ENCODE data around the gene ZNF407. TPM values are rescaled to one million over a fixed set of nuclear protein-coding genes. Genes with fewer than 3 reads are reported as not detected.

ZNF407 gene
- polyA plus RNA-seq, 1 donor = 5.8 TPM

DNA sequence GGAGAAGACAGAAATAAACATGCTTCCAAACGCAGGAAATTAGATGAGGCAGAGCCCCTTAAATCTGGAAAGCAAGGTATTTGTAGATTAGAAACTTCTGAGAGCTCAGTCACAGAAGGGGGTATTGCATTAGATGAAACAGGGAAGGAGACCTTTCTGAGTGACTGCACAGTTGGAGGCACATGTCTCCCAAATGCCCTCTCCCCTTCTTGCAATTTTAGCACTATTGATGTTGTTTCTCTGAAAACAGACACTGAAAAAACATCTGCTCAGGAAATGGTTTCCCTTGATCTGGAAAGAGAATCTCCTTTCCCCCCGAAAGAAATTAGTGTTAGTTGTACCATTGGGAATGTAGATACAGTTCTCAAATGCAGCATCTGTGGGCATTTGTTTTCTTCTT is 33.5 kb downstream of the ZNF407 start:
- no peak for DNase-seq (ENCODE audit: low read depth)

- DNase-seq (ENCODE audit: low read depth) = no peak
Measured at GRCh38 chr18:74631623-74632350, 34.1 kb downstream of the ZNF407 start.

GRCh38 chr18:74632351-74632679 is 34.6 kb downstream of the ZNF407 start:
- DNase-seq (ENCODE audit: low read depth) = no peak

- no peak for DNase-seq (ENCODE audit: low read depth)
Measured at GRCh38 chr18:74632856-74633255, 35.2 kb downstream of the ZNF407 start.

DNA sequence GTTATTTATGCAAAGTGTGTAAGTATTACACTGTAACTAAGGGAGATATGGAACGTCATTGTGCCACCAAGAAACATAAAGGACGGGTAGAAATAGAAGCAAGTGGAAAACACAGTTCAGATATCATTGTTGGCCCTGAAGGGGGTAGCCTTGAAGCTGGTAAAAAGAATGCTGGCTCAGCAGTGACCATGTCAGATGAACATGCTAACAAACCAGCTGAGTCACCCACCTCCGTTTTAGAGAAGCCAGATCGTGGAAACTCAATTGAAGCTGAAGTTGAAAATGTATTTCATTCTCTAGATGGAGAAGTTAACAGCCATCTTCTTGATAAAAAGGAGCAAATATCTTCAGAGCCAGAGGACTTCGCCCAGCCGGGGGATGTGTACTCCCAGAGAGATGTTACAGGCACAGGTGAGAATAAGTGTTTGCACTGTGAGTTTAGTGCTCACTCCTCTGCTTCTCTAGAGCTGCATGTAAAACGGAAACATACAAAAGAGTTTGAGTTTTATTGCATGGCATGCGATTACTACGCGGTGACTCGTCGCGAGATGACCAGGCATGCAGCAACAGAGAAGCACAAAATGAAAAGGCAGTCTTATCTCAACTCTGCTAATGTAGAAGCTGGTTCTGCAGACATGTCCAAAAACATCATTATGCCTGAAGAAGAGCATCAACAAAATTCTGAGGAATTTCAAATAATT is 36.1 kb downstream of the ZNF407 start:
- DNase-seq (ENCODE audit: low read depth) = no peak

GRCh38 chr18:74635224-74635975 is 37.7 kb downstream of the ZNF407 start:
- DNase-seq (ENCODE audit: low read depth) = no peak

DNA sequence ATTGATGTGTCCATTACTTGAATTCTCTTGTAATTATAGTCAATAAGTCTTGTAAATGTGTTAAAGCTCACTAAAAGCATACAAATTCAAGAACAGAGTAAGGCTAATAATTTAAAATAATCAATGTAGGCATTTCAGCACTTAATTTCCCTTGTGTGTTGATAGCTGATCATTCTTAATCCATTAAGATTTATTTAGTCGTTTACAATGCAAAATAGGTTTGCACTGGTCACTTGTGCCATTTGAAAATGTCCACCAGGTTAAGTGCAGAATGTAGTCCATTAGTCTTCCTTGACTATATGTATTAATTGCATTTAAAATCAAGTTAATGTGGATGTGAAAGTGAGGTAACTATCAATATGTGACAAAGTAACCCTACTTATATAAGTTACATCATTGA is 39.4 kb downstream of the ZNF407 start:
- DNase-seq (ENCODE audit: low read depth) = no peak

DNA sequence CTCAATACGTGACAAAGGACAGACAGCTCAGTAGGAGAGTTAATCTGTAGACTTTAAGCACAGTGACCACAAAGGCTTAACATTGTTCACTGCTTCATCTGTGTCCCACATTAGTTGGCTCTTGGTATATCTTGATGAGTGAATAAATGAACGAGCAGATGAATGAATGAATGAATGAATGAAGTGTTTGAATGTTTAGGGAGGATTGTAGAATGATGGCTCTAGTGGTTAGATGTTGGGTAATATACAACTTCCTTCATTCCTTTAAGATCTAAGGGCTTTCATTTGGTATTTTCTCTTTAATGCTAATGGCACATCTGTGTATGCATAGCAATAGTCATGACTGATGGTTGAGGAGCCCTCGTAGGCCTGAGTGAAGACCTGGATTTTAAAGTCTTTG is 40.5 kb downstream of the ZNF407 start:
- DNase-seq (ENCODE audit: low read depth) = no peak

GRCh38 chr18:74644713-74645112 is 47.0 kb downstream of the ZNF407 start:
- no peak for DNase-seq (ENCODE audit: low read depth)

DNA sequence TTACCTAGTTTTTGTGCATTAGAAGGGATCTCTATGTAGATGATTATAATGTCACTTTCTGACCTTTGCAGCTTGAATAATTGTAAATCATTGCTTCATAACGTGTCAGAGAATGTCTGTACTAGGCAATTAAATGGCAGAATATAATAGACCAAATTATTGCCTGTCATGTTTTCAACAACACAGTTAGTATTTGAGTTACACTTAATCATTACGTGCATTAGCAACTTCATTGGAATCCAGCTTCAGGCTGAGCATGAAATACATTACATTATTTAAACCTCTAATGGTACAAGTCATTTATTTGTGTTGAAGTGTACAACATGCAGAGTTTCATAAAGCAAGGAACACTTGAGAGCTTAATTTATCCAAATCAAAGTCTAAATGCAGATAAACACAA is 48.0 kb downstream of the ZNF407 start:
- DNase-seq (ENCODE audit: low read depth) = no peak

- no peak for DNase-seq (ENCODE audit: low read depth)
Measured at GRCh38 chr18:74651327-74652128, 53.9 kb downstream of the ZNF407 start.

- DNase-seq (ENCODE audit: low read depth) = no peak
Measured at GRCh38 chr18:74652392-74652988, 54.8 kb downstream of the ZNF407 start.

DNA sequence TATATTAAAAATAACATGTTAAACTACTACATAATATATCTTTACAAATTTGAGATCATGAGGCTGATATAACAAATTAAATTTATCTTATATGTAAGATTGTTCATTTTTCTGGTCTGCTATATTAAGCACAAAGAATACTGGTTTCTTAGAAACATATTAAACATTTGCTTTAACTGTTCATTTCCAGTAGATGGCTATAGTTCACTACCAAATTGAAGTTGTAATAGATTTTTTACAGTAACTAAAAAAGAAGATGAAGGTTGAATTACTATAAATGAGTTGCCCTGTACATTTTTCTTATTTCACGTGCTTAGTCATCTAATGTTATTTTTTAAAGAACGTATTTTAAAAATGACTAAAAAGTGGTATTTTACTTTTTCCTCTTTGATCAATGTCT is 57.0 kb downstream of the ZNF407 start:
- DNase-seq (ENCODE audit: low read depth) = no peak

DNA sequence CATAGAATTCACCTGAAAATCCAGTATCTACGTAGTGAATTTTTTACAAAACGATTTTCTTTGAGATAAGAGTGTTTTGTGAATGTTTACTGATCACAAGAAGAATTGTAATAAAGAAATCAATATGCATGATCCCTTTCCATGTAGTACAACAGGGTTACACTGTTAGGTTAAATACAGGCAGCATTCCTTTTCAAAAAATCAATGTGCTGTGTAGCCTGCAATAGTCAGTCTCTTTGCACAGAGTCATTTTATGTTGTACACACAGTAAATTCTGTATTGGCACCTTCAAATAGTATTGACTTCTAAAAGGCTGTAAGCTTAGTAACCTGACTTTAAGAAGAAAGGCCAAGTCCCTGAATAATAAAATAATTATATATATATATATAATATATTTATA is 63.3 kb downstream of the ZNF407 start:
- DNase-seq (ENCODE audit: low read depth) = no peak

DNA sequence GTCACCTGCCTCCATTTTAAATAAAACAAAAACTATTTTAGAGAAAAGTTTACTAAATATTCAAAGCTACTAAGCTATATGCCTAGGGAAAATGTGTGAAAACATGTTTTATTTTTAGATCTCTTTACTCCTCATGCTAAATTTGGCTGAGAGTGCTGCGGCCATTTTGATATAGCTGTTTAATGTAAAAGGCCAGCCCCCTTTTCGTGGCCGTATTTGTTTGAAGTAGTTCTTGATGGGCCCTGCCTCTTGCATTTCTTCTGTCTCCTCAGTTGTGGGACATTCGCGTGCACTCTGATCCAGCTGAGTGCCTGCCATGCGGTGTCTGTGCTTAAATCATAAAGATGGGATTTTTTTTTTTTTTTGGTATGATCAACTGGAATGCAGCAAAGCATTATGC is 64.0 kb downstream of the ZNF407 start:
- DNase-seq (ENCODE audit: low read depth) = no peak

- no peak for DNase-seq (ENCODE audit: low read depth)
Measured at GRCh38 chr18:74662622-74663021, 65.0 kb downstream of the ZNF407 start.

GRCh38 chr18:74665346-74665745 is 67.7 kb downstream of the ZNF407 start:
- DNase-seq (ENCODE audit: low read depth) = no peak

GRCh38 chr18:74665905-74666304 is 68.2 kb downstream of the ZNF407 start:
- DNase-seq (ENCODE audit: low read depth) = no peak

DNA sequence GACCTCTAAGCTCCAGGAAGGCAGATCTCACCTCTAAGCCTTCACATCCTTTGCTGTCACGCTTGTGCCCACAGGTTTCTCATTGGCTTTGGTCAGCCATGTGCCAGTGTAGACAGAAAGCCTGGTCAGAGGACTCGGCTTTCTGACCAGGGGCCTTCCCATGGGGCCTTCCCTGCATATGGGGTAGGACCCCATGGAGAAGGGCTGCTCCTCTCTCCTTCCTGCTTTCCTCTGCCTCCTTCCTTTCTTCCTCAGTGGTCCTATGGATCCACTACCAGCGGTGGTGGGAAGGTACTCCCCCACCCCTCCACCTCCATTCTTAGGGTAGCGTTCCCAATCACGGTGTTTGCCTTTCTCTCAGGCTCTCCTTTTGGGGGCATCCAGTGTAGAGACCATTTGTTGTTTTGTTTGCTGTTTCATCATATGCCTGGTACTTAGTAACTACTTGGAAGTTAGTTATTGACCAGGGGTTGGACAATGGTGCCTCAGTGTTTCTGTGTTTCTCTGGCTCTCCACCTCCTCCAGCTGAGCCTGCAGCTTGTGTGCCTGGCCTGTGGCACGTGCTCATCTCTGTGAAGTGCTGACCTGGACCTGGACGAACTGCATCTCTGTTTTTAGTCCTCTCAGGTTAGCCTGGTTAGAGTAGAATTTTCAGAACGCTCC is 71.6 kb downstream of the ZNF407 start:
- no peak for DNase-seq (ENCODE audit: low read depth)

- DNase-seq (ENCODE audit: low read depth) = no peak
Measured at GRCh38 chr18:74672371-74672770, 74.7 kb downstream of the ZNF407 start.

- DNase-seq (ENCODE audit: low read depth) = no peak
Measured at GRCh38 chr18:74674487-74674886, 76.8 kb downstream of the ZNF407 start.

All from forelimb muscle (tissue), 1 donor.